ENCODE measurements around the gene WDR45. TPM values are rescaled to one million over a fixed set of nuclear protein-coding genes. Genes with fewer than 3 reads are reported as not detected.

The WDR45 gene
- total and polyA plus RNA-seq, 2 of the 13 experiments (the other 11 are each of a cell fraction or from before 2014, with no cell fraction given), result 16.4 to 65.5 TPM

DNA sequence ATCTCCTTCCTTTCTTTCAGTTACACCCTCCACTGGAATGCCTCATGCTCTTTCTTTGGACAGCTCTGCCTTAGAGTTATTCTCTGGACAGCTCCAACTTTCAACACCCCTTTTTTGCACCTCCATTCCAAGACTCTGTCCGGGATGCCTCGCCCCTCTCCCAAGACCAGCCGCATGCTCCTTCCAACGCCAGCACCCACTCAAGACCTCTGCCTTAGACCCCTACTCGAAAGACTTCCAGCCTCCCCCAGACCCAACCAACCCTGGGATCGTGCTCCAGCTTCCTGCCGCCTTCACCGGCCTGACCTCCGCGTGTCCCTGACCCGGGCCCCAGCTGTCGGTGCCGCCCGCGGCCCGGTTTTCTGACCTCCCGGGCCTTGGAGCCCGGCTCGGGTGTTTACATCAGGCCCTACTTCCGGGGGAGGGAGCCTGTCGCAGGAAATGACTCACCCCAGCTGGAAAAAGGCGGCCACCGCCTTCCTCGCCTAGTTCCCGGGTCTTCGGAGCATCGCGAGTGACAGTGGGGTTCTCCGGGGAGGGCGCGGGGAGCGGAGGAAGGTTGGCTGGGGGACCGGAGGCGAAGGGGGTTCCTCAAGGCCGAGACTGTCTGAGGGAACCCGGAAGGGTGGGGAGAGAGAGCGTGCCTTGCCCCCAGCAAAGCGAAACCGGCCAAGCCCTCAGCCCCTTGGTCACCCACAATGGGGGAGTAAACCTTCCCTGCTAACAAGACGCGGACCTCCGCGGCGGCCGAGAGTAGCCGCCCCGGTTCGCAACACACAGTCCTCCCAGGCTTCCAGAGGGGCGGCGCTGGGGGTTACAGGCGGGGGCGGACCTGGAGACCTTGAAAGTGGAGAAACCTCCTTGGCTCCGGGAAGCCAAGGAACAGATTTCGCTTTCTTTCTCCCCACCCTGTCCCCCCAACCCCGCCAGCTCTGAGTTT is at the start of gene WDR45 (continued):
- TF ChIP-seq, protein P1, sequence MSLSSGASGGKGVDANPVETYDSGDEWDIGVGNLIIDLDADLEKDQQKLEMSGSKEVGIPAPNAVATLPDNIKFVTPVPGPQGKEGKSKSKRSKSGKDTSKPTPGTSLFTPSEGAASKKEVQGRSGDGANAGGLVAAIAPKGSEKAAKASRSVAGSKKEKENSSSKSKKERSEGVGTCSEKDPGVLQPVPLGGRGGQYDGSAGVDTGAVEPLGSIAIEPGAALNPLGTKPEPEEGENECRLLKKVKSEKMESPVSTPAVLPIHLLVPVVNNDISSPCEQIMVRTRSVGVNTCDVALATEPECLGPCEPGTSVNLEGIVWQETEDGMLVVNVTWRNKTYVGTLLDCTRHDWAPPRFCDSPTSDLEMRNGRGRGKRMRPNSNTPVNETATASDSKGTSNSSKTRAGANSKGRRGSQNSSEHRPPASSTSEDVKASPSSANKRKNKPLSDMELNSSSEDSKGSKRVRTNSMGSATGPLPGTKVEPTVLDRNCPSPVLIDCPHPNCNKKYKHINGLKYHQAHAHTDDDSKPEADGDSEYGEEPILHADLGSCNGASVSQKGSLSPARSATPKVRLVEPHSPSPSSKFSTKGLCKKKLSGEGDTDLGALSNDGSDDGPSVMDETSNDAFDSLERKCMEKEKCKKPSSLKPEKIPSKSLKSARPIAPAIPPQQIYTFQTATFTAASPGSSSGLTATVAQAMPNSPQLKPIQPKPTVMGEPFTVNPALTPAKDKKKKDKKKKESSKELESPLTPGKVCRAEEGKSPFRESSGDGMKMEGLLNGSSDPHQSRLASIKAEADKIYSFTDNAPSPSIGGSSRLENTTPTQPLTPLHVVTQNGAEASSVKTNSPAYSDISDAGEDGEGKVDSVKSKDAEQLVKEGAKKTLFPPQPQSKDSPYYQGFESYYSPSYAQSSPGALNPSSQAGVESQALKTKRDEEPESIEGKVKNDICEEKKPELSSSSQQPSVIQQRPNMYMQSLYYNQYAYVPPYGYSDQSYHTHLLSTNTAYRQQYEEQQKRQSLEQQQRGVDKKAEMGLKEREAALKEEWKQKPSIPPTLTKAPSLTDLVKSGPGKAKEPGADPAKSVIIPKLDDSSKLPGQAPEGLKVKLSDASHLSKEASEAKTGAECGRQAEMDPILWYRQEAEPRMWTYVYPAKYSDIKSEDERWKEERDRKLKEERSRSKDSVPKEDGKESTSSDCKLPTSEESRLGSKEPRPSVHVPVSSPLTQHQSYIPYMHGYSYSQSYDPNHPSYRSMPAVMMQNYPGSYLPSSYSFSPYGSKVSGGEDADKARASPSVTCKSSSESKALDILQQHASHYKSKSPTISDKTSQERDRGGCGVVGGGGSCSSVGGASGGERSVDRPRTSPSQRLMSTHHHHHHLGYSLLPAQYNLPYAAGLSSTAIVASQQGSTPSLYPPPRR (CRISPR knock-in tag; IDR thresholded peaks at IDR 0.05; ENCODE audit: borderline replicate concordance), result no peak
- TF ChIP-seq RORA (CRISPR knock-in tag; IDR thresholded peaks at IDR 0.05) (no peak), ZNF124 (CRISPR knock-in tag; IDR thresholded peaks at IDR 0.05) (peak; percentile 24; the same call in 1 of the 2 replicates), XBP1 (CRISPR knock-in tag; IDR thresholded peaks at IDR 0.05) (no peak), ZBTB3 (CRISPR knock-in tag; IDR thresholded peaks at IDR 0.05; ENCODE audit: borderline replicate concordance, low read depth) (no peak), EEA1 (CRISPR knock-in tag; IDR thresholded peaks at IDR 0.05; ENCODE audit: borderline replicate concordance) (peak; percentile 62; the same call in 1 of the 2 replicates), NR2F2 (IDR thresholded peaks at IDR 0.05; ENCODE audit: borderline replicate concordance, low read depth) (no peak), SMAD3 (CRISPR knock-in tag; IDR thresholded peaks at IDR 0.05) (no peak), ZNF776 (CRISPR knock-in tag; IDR thresholded peaks at IDR 0.05) (no peak), ZNF670 (CRISPR knock-in tag; IDR thresholded peaks at IDR 0.05; ENCODE audit: borderline replicate concordance) (peak; percentile 66), EED (CRISPR knock-in tag; IDR thresholded peaks at IDR 0.05) (0 out of 2 replicates have a peak, but pooled peaks have one; percentile 38), ZNF331 (CRISPR knock-in tag; IDR thresholded peaks at IDR 0.05) (0 out of 2 replicates have a peak, but pooled peaks have one; percentile 28), TEAD3 (CRISPR knock-in tag; optimal IDR thresholded peaks at IDR 0.05; ENCODE audit: borderline replicate concordance) (no peak), DNMT1 (CRISPR knock-in tag; IDR thresholded peaks at IDR 0.05) (no peak), NFYC (CRISPR knock-in tag; IDR thresholded peaks at IDR 0.05) (no peak), ZNF644 (CRISPR knock-in tag; IDR thresholded peaks at IDR 0.05; ENCODE audit: low read depth) (no peak), HNF4G (IDR thresholded peaks at IDR 0.05; ENCODE audit: borderline replicate concordance, low read depth, low read length) (no peak), HNF4G (CRISPR knock-in tag; IDR thresholded peaks at IDR 0.05; ENCODE audit: borderline replicate concordance, low read depth) (no peak), ZNF337 (CRISPR knock-in tag; IDR thresholded peaks at IDR 0.05; ENCODE audit: borderline replicate concordance, low read depth) (no peak), ETV5 (CRISPR knock-in tag; IDR thresholded peaks at IDR 0.05; ENCODE audit: borderline replicate concordance) (peak; percentile 83), TAF1 (CRISPR knock-in tag; IDR thresholded peaks at IDR 0.05) (peak; percentile 50), TBX2 (CRISPR knock-in tag; IDR thresholded peaks at IDR 0.05; ENCODE audit: borderline replicate concordance) (peak; percentile 45; the same call in 1 of the 2 replicates)
- TF ChIP-seq, protein P2, sequence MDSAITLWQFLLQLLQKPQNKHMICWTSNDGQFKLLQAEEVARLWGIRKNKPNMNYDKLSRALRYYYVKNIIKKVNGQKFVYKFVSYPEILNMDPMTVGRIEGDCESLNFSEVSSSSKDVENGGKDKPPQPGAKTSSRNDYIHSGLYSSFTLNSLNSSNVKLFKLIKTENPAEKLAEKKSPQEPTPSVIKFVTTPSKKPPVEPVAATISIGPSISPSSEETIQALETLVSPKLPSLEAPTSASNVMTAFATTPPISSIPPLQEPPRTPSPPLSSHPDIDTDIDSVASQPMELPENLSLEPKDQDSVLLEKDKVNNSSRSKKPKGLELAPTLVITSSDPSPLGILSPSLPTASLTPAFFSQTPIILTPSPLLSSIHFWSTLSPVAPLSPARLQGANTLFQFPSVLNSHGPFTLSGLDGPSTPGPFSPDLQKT (CRISPR knock-in tag; IDR thresholded peaks at IDR 0.05; ENCODE audit: borderline replicate concordance), result no peak
- TF ChIP-seq, protein P3, sequence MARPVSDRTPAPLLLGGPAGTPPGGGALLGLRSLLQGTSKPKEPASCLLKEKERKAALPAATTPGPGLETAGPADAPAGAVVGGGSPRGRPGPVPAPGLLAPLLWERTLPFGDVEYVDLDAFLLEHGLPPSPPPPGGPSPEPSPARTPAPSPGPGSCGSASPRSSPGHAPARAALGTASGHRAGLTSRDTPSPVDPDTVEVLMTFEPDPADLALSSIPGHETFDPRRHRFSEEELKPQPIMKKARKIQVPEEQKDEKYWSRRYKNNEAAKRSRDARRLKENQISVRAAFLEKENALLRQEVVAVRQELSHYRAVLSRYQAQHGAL (CRISPR knock-in tag; IDR thresholded peaks at IDR 0.05; ENCODE audit: not compliant biosample characterization), result no peak
